CD8-positive, alpha-beta memory T cell (primary cell): ENCODE results near the gene VWA8. TPM values are rescaled to one million over a fixed set of nuclear protein-coding genes. Genes with fewer than 3 reads are reported as not detected.

Experiments
- CTCF ChIA-PET: fragments of 350-600 bp; sonication (Branson Sonifier 250); formaldehyde crosslinking; loops from one replicate; lab custom pipeline; 2021; ENCODE audit warnings: antibody characterized with exemption; lab: Charles Lee
- POLR2A ChIA-PET: fragments of 350-600 bp; sonication (Branson Sonifier 250); formaldehyde crosslinking; loops from one replicate; lab custom pipeline; 2021; ENCODE audit warnings: antibody characterized with exemption; lab: Charles Lee
- DNase-seq, 5 donors: peaks; one replicate each; pipeline versions ENCODE4 v3.0.0 to v3.0.0-alpha.2; 2020 to 2022; ENCODE audit warnings: mixed read lengths in 1 of 5
- H3K27ac ChIP-seq: one replicate; pipeline ENCODE4 v1.7.0; 2013; ENCODE audit warnings: low read depth, mild to moderate bottlenecking, low read length, moderate library complexity
- H3K27me3 ChIP-seq: 2 replicates; pipeline ENCODE4 v1.7.0; 2013; ENCODE audit warnings: low read length, mild to moderate bottlenecking; ENCODE audit not compliant: insufficient read depth, poor library complexity, severe bottlenecking
- H3K36me3 ChIP-seq: 2 replicates; pipeline ENCODE4 v1.7.0; 2013; ENCODE audit warnings: mild to moderate bottlenecking, low read length, moderate library complexity; ENCODE audit not compliant: insufficient read depth
- H3K4me1 ChIP-seq: 2 replicates; pipeline ENCODE4 v1.7.0; 2013; ENCODE audit warnings: mild to moderate bottlenecking, low read length, moderate library complexity; ENCODE audit not compliant: insufficient read depth
- H3K4me3 ChIP-seq: 2 replicates; pipeline ENCODE4 v1.7.0; 2013; ENCODE audit warnings: mild to moderate bottlenecking, low read length
- H3K9me3 ChIP-seq: 2 replicates; pipeline ENCODE4 v1.7.0; 2013; ENCODE audit warnings: mild to moderate bottlenecking, low read length
- H3K27ac Mint-ChIP-seq, 8 donors: one replicate each; pipeline ENCODE4 v1.8.0; 2020 to 2021; ENCODE audit warnings: mixed read lengths in 8 of 8, mild to moderate bottlenecking in 6 of 8, inconsistent platforms in 3 of 8, moderate library complexity in 3 of 8
- H3K27me3 Mint-ChIP-seq, 2 donors: one replicate each; pipeline ENCODE4 v1.8.0; 2020 to 2021; ENCODE audit warnings: mixed read lengths in 2 of 2, mild to moderate bottlenecking in 1 of 2, moderate library complexity in 1 of 2
- H3K36me3 Mint-ChIP-seq, 3 donors: one replicate each; pipeline ENCODE4 v1.8.0; 2020 to 2021; ENCODE audit warnings: mixed read lengths in 3 of 3, inconsistent platforms in 1 of 3, mild to moderate bottlenecking in 1 of 3
- H3K4me1 Mint-ChIP-seq, 3 donors: one replicate each; pipeline ENCODE4 v1.8.0; 2020 to 2021; ENCODE audit warnings: mixed read lengths in 3 of 3, inconsistent platforms in 1 of 3, mild to moderate bottlenecking in 1 of 3
- H3K4me3 Mint-ChIP-seq, 7 donors: one replicate each; pipeline ENCODE4 v1.8.0; 2020 to 2021; ENCODE audit warnings: mixed read lengths in 7 of 7, mild to moderate bottlenecking in 6 of 7, moderate library complexity in 4 of 7, inconsistent platforms in 2 of 7
- H3K9me3 Mint-ChIP-seq, 5 donors: one replicate each; pipeline ENCODE4 v1.8.0; 2020 to 2022; ENCODE audit warnings: mixed read lengths in 5 of 5, mild to moderate bottlenecking in 3 of 5, moderate library complexity in 2 of 5, inconsistent platforms in 1 of 5
- polyA plus RNA-seq: library from polyadenylated mRNA; unstranded; fragments of 300-500 nt; fragmentation: Illumina TruSeq; gene quantifications from one replicate; pipeline ENCODE4 v1.2.3, GENCODE V29; 2021
- total RNA-seq, 2 experiments: library from RNA; stranded (reverse); gene quantifications; one replicate each; pipeline ENCODE4 v1.2.3, GENCODE V29; 2021

The VWA8 gene
- total and polyA plus RNA-seq, 3 experiments from 2014 or later = 6.9 to 21.3 (median 21.2) TPM

DNA sequence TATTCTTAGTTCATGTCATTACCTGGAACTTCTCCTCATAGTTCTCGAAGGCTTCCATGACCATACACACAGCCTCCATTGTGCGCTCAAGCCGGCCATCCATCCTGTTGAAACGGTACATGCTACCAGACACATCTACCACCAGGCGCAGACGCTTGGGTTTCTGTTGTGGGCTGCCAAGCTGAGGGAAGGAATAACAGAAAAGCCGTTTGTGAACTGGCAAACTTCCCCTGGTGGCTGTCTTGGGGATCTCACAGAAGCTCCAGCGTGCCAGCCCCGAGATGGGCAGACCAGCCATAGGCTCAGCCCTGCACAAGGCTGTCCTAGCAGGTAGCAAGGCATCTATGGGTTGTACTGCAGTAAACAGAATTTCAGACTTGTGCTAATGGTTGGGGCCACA is 373.4 kb downstream of the VWA8 start:
- peak in 3 of 5 donors; percentile 3 to 51 (median 45) for DNase-seq
- CTCF ChIA-PET = interaction anchor here (1.1 to 2.8 kb wide), 3 partner anchors 19 to 165 kb away, joined by 3 to 13 read pairs (median 3); partner anchors contain the start of gene RGCC
- H3K27me3 ChIP-seq = no peaks in the 10 kb centered on the region

DNA sequence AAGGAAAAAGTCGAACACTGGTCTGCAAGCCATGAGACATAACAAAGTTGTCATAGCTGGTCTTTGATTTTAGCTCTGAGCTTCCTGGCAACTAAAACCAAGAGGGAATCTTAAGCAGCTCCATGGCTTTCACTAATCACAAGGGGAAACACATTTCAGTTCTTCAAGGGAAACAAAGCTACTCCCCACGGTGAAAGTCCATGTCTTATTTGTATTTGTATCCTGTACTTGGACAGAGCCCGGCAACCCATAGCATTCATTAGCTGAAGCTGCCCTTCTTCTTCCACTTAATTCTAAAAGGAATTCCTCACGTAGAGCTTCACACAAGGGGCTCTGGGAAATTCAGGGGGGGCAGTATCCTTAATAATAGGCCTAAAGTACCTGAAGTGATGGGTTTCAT is 374.7 kb downstream of the VWA8 start:
- H3K4me1 ChIP-seq = no peaks in the 10 kb centered on the region
- H3K36me3 ChIP-seq = no peaks in the 10 kb centered on the region
- ChIA-PET POLR2A (interaction anchor here (0.6 kb wide), 1 partner anchor 82 kb away, joined by 3 read pairs; no protein-coding TSS in a partner anchor), CTCF (interaction anchor here (1.3 to 2.8 kb wide), 2 partner anchors 8 to 128 kb away, joined by 4 to 13 read pairs; partner anchors contain the start of gene RGCC)
- no peaks in the 10 kb centered on the region for H3K27me3 ChIP-seq
- no peak overlapping the region for H3K27ac Mint-ChIP-seq
- no peaks in the 10 kb centered on the region for H3K27me3 Mint-ChIP-seq
- no peak overlapping the region for H3K27ac ChIP-seq
- H3K9me3 ChIP-seq = no peaks in the 10 kb centered on the region
- peaks cover 7 to 65% (median 27%) of the 10 kb centered on the region in 3 donors for H3K36me3 Mint-ChIP-seq
- H3K4me3 Mint-ChIP-seq = no peak overlapping the region
- H3K4me1 Mint-ChIP-seq = no peaks in the 10 kb centered on the region
- no peak for DNase-seq
- no peak overlapping the region for H3K4me3 ChIP-seq
- no peaks in the 10 kb centered on the region for H3K9me3 Mint-ChIP-seq

More for the DNA sequence above, 373.4 kb downstream of the VWA8 start:
- POLR2A ChIA-PET = interaction anchor here (1.1 kb wide), 1 partner anchor 129 kb away, joined by 6 read pairs; no protein-coding TSS in a partner anchor
- H3K36me3 Mint-ChIP-seq = peaks cover 7 to 57% (median 27%) of the 10 kb centered on the region in 3 donors
- Histone ChIP-seq H3K4me3 (no peak overlapping the region), H3K27ac (no peak overlapping the region), H3K9me3 (no peaks in the 10 kb centered on the region), H3K36me3 (no peaks in the 10 kb centered on the region), H3K4me1 (no peaks in the 10 kb centered on the region)
- H3K9me3 Mint-ChIP-seq = no peaks in the 10 kb centered on the region
- no peaks in the 10 kb centered on the region for H3K4me1 Mint-ChIP-seq
- no peak overlapping the region for H3K4me3 Mint-ChIP-seq
- no peak overlapping the region for H3K27ac Mint-ChIP-seq
- no peaks in the 10 kb centered on the region for H3K27me3 Mint-ChIP-seq

DNA sequence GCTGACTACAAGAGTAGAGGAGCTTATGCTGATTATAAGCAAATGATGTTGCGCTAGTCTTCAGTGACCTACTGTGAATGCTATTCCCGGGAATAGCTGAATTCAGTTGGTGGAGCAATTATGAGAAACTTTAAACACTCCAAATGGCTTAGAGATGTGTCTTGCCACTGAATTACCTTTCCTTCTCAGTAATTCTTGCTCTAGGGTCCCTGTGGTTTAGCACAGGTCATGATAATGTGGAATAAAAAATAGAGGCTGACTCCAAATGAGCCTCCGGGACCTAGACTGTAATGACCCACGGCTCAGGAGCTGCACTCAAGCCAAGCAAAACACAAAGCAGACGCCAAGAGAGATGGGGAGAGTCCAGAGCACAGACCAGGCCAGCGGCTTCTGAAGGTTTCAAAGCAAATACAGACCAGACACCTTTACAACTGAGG is 378.9 kb downstream of the VWA8 start:
- no peak overlapping the region for H3K27ac Mint-ChIP-seq
- CTCF ChIA-PET = no interaction called here
- POLR2A ChIA-PET = no interaction called here

DNA sequence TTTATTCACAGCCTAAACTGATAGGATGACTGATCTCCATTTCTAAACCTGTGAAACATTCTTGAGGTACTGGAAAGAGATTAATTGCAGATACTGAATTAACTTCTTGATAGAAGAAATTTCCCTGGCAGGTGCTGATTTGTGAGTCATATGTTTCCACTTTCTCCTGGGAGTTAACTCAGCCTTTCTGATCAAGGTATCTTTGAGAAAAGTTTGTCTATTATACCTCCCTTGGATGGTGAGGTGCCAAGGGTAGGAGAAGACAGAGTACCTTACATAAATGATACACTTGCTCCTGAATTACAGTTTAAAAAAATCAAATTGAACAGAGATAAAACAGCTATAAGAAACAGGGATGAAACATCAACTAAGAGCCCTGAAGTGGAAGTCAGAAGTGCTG is 380.6 kb downstream of the VWA8 start:
- Mint-ChIP-seq H3K4me3 (no peak overlapping the region), H3K27ac (peak overlapping the region in 2 of 8 donors; percentile 2 to 56), H3K4me1 (peaks cover 0 to 9% (median 9%) of the 10 kb centered on the region in 3 donors), H3K36me3 (peaks cover 3 to 53% (median 23%) of the 10 kb centered on the region in 3 donors), H3K9me3 (no peaks in the 10 kb centered on the region), H3K27me3 (no peaks in the 10 kb centered on the region)
- CTCF ChIA-PET = no interaction called here
- H3K27ac ChIP-seq = no peak overlapping the region
- H3K36me3 ChIP-seq = no peaks in the 10 kb centered on the region
- H3K4me3 ChIP-seq = no peak overlapping the region
- H3K4me1 ChIP-seq = no peaks in the 10 kb centered on the region
- H3K27me3 ChIP-seq = no peaks in the 10 kb centered on the region
- no peak for DNase-seq
- H3K9me3 ChIP-seq = no peaks in the 10 kb centered on the region
- POLR2A ChIA-PET = no interaction called here

More for the DNA sequence above, 378.9 kb downstream of the VWA8 start:
- Histone ChIP-seq H3K4me3 (no peak overlapping the region), H3K27me3 (no peaks in the 10 kb centered on the region), H3K36me3 (no peaks in the 10 kb centered on the region), H3K4me1 (no peaks in the 10 kb centered on the region), H3K27ac (no peak overlapping the region), H3K9me3 (no peaks in the 10 kb centered on the region)
- Mint-ChIP-seq H3K4me1 (peaks cover 0 to 9% (median 7%) of the 10 kb centered on the region in 3 donors), H3K9me3 (no peaks in the 10 kb centered on the region), H3K27me3 (no peaks in the 10 kb centered on the region), H3K36me3 (peaks cover 3 to 54% (median 16%) of the 10 kb centered on the region in 3 donors), H3K4me3 (no peak overlapping the region)
- DNase-seq = no peak

DNA sequence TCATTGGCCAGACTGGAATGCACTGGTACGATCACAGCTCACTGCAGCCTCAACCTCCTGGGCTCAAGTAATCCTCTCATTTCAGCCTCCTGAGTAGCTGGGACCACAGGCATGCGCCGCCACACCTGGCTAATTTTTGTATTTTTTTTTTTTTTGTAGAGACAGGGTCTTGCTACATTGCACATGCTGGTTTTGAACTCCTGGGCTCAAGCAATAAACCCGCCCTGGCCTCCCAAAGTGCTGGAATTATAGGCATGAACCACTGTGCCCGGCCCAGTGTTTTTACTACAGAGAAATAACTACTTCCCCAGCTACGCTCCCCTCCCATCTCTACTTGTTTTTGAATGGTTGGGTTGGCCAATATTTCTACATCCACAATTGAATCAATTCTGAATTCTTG is 381.0 kb downstream of the VWA8 start:
- H3K27me3 Mint-ChIP-seq = no peaks in the 10 kb centered on the region
- no peak for DNase-seq
- peaks cover 7 to 54% (median 19%) of the 10 kb centered on the region in 3 donors for H3K36me3 Mint-ChIP-seq
- peak overlapping the region in 2 of 8 donors; percentile 2 to 56 for H3K27ac Mint-ChIP-seq
- no peak overlapping the region for H3K27ac ChIP-seq
- ChIA-PET CTCF (no interaction called here), POLR2A (no interaction called here)
- no peaks in the 10 kb centered on the region for H3K9me3 Mint-ChIP-seq
- peaks cover 0 to 9% (median 9%) of the 10 kb centered on the region in 3 donors for H3K4me1 Mint-ChIP-seq
- H3K36me3 ChIP-seq = no peaks in the 10 kb centered on the region
- no peak overlapping the region for H3K4me3 Mint-ChIP-seq
- H3K4me1 ChIP-seq = no peaks in the 10 kb centered on the region
- H3K9me3 ChIP-seq = no peaks in the 10 kb centered on the region
- no peaks in the 10 kb centered on the region for H3K27me3 ChIP-seq
- no peak overlapping the region for H3K4me3 ChIP-seq

DNA sequence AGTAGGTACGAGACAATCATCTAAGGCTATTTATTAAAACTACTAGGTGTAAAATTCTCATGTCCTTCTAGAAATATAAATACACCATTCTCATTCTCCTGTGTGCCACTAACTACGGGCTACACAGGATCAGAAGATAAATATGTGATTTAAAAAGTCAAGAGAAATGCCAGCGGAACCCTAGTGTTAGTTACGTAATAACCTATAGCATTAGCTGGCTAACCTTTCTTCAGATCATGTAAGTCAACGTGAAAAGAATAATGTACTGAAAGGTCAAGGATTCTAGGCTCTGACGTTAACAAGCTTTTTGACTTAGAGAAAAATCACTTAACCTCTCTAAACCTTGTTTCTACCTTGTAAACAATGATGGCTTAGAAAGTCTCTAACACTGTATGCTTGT is 381.7 kb downstream of the VWA8 start:
- Mint-ChIP-seq H3K27me3 (no peaks in the 10 kb centered on the region), H3K9me3 (no peaks in the 10 kb centered on the region), H3K27ac (peak overlapping the region in 1 of 8 donors; percentile 2), H3K36me3 (peaks cover 6 to 55% (median 16%) of the 10 kb centered on the region in 3 donors), H3K4me3 (no peak overlapping the region), H3K4me1 (peaks cover 0 to 9% (median 9%) of the 10 kb centered on the region in 3 donors)
- ChIA-PET CTCF (interaction anchor here (1.3 kb wide), 1 partner anchor 7 kb away, joined by 4 read pairs; no protein-coding TSS in a partner anchor), POLR2A (no interaction called here)
- H3K9me3 ChIP-seq = no peaks in the 10 kb centered on the region
- no peak overlapping the region for H3K4me3 ChIP-seq
- DNase-seq = no peak
- no peaks in the 10 kb centered on the region for H3K36me3 ChIP-seq
- H3K4me1 ChIP-seq = no peaks in the 10 kb centered on the region
- no peaks in the 10 kb centered on the region for H3K27me3 ChIP-seq
- H3K27ac ChIP-seq = no peak overlapping the region

DNA sequence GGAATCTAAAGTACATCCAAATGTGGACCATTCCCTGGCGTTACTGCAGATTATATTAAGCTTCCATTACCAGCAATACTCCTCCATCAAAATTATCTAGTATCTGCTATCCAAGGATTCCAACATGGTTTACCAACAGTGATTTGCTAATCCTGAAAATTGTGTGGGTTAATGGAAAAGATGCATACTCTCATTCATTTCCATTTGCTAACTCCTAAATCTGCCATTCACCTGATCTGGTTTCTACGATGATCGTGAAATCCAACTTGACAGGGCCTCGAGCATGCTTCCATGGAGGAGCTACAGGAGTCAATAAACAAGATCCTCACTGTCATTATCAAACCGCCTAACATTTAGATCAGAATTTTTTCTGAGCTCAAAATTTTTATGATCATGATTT is 382.5 kb downstream of the VWA8 start:
- H3K9me3 ChIP-seq = no peaks in the 10 kb centered on the region
- Mint-ChIP-seq H3K9me3 (no peaks in the 10 kb centered on the region), H3K36me3 (peaks cover 6 to 51% (median 16%) of the 10 kb centered on the region in 3 donors), H3K27me3 (no peaks in the 10 kb centered on the region), H3K4me3 (no peak overlapping the region), H3K27ac (peak overlapping the region in 2 of 8 donors; percentile 24 to 34), H3K4me1 (peaks cover 0 to 9% (median 9%) of the 10 kb centered on the region in 3 donors)
- no peaks in the 10 kb centered on the region for H3K36me3 ChIP-seq
- ChIA-PET POLR2A (no interaction called here), CTCF (interaction anchor here (0.9 to 1.3 kb wide), 2 partner anchors 8 to 18 kb away, joined by 3 to 4 read pairs; no protein-coding TSS in a partner anchor)
- no peak overlapping the region for H3K4me3 ChIP-seq
- H3K27me3 ChIP-seq = no peaks in the 10 kb centered on the region
- no peak overlapping the region for H3K27ac ChIP-seq
- no peaks in the 10 kb centered on the region for H3K4me1 ChIP-seq
- DNase-seq = no peak

DNA sequence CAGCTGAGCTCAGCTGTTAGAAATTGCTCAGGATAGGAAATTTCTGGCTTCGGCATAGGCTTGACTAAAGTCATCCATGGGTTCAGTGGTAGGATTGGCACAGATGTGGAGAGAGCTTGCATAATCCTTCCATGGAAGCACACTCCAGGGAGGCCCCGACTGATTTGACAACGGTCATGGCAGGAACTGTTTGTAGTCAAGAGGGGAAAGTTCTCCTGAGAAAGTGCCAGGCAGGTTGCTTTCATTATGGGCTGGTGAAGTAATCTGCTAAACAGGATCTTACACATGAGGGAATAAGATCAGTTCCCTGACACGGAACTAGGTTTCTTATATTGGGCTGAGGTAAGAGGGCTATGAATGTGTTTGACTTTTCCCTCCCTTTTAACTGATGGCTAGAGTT is 383.5 kb downstream of the VWA8 start:
- Mint-ChIP-seq H3K27ac (peak overlapping the region in 5 of 8 donors; percentile 1 to 54 (median 36)), H3K4me1 (peaks cover 0 to 9% (median 9%) of the 10 kb centered on the region in 3 donors), H3K9me3 (no peaks in the 10 kb centered on the region), H3K36me3 (peaks cover 6 to 44% (median 10%) of the 10 kb centered on the region in 3 donors), H3K27me3 (no peaks in the 10 kb centered on the region), H3K4me3 (no peak overlapping the region)
- Histone ChIP-seq H3K4me3 (no peak overlapping the region), H3K9me3 (no peaks in the 10 kb centered on the region), H3K27me3 (no peaks in the 10 kb centered on the region), H3K4me1 (no peaks in the 10 kb centered on the region), H3K36me3 (no peaks in the 10 kb centered on the region), H3K27ac (no peak overlapping the region)
- DNase-seq = no peak
- POLR2A ChIA-PET = no interaction called here
- CTCF ChIA-PET = interaction anchor here (0.9 kb wide), 1 partner anchor 17 kb away, joined by 3 read pairs; no protein-coding TSS in a partner anchor
